Lung (tissue), 12 donors: ENCODE results near the gene CMIP. TPM values are rescaled to one million over a fixed set of nuclear protein-coding genes. Genes with fewer than 3 reads are reported as not detected.

Experiments used
- ATAC-seq: fragments of 200-7000 bp; cut with Tn5 transposase; one replicate; pipeline ENCODE4 v1.9.1; 2020; ENCODE audit warnings: moderate number of reproducible peaks; ENCODE audit not compliant: insufficient read depth, low FRiP score
- DNase-seq, 3 donors: peaks; one replicate each; pipeline ENCODE4 v3.0.0-alpha.2; 2013 to 2017
- H3K27ac ChIP-seq, 2 donors: one replicate each; pipeline ENCODE4 v1.5.1; 2013; ENCODE audit warnings: mild to moderate bottlenecking in 2 of 2, moderate library complexity in 2 of 2, control low read depth in 1 of 2, inconsistent platforms in 1 of 2, low read depth in 1 of 2, low read length in 1 of 2
- H3K27me3 ChIP-seq, 3 donors: one replicate each; pipeline ENCODE4 v1.5.1; 2013; ENCODE audit warnings: low read length in 2 of 3; ENCODE audit not compliant: control insufficient read depth in 3 of 3, insufficient read depth in 3 of 3
- H3K36me3 ChIP-seq, 4 donors: one replicate each; pipeline ENCODE4 v1.5.1; 2013; ENCODE audit warnings: low read length in 4 of 4, mild to moderate bottlenecking in 1 of 4, moderate library complexity in 1 of 4; ENCODE audit not compliant: control insufficient read depth in 4 of 4, insufficient read depth in 4 of 4
- H3K4me1 ChIP-seq, 5 donors: one replicate each; pipeline ENCODE4 v1.5.1; 2013; ENCODE audit warnings: low read length in 5 of 5, mild to moderate bottlenecking in 2 of 5, moderate library complexity in 1 of 5; ENCODE audit not compliant: control insufficient read depth in 5 of 5, insufficient read depth in 5 of 5
- H3K4me3 ChIP-seq: one replicate; pipeline ENCODE4 v1.5.1; 2013; ENCODE audit warnings: mild to moderate bottlenecking, control low read depth, moderate library complexity
- H3K9ac ChIP-seq, 2 donors: one replicate each; pipeline ENCODE4 v1.5.1; 2013; ENCODE audit warnings: low read length in 2 of 2, control low read depth in 1 of 2; ENCODE audit not compliant: insufficient read depth in 1 of 2
- H3K9me3 ChIP-seq, 4 donors: one replicate each; pipeline ENCODE4 v1.5.1; 2013; ENCODE audit warnings: low read length in 3 of 4, mild to moderate bottlenecking in 1 of 4, moderate library complexity in 1 of 4; ENCODE audit not compliant: control insufficient read depth in 4 of 4, insufficient read depth in 3 of 4
- WGBS, 2 donors: extraction: QIAGEN DNeasy Blood & Tissue Kit; methylation state at CpG; one replicate each; pipeline ENCODE4 v1.1.7; 2013; 5-methylcytosine and 5-hydroxymethylcytosine counted together
- polyA plus RNA-seq, 2 donors: library from polyadenylated mRNA; stranded (reverse); fragments of 200-250 nt; gene quantifications; one replicate each; pipeline ENCODE4 v1.2.1, GENCODE V29; 2013
- total RNA-seq, 2 donors: library from RNA; depleted of rRNA in 1 of 2; stranded (reverse); fragments of >200 nt in 1 of 2; gene quantifications; one replicate each; pipeline ENCODE4 v1.2.1, GENCODE V29; 2014 to 2021
- TF ChIP-seq, protein P1 (sequence below): IDR thresholded peaks from 2 replicates; pipeline ENCODE4 v1.5.1; 2012; ENCODE audit warnings: mild to moderate bottlenecking; ENCODE audit errors: control extremely low read depth, extremely low read depth
- donor health status: control.
- donor health status: control.
- donor health status: Bipolar disorder and iron deficiency.
- donor health status: healthy.
- donor health status: DM: yes; HTN: yes; CAD: no.

The CMIP gene
- total and polyA plus RNA-seq, 4 donors: 11.8 to 80.5 (median 48.6) TPM

- peak in 2 of 3 donors; percentile 27 to 40 for DNase-seq
- TF ChIP-seq, protein P1, sequence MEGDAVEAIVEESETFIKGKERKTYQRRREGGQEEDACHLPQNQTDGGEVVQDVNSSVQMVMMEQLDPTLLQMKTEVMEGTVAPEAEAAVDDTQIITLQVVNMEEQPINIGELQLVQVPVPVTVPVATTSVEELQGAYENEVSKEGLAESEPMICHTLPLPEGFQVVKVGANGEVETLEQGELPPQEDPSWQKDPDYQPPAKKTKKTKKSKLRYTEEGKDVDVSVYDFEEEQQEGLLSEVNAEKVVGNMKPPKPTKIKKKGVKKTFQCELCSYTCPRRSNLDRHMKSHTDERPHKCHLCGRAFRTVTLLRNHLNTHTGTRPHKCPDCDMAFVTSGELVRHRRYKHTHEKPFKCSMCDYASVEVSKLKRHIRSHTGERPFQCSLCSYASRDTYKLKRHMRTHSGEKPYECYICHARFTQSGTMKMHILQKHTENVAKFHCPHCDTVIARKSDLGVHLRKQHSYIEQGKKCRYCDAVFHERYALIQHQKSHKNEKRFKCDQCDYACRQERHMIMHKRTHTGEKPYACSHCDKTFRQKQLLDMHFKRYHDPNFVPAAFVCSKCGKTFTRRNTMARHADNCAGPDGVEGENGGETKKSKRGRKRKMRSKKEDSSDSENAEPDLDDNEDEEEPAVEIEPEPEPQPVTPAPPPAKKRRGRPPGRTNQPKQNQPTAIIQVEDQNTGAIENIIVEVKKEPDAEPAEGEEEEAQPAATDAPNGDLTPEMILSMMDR: no peak
- Histone ChIP-seq H3K4me3 (no peak overlapping the region), H3K27ac (peak overlapping the region in 1 of 2 donors; percentile 62), H3K27me3 (no peaks in the 10 kb centered on the region), H3K4me1 (peaks cover 0 to 60% (median 17%) of the 10 kb centered on the region in 5 donors), H3K9me3 (peaks cover 0 to 2% (median 0%) of the 10 kb centered on the region in 4 donors), H3K9ac (peak overlapping the region in 1 of 2 donors; percentile 23), H3K36me3 (no peaks in the 10 kb centered on the region)
- WGBS, 2 donors: 54 to 77% methylated on average over 12 of the region's 12 CpGs
- no peak for ATAC-seq
These were observed 45.1 kb downstream of the CMIP start for GRCh38 chr16:81489547-81490267.

GRCh38 chr16:81491541-81492188 lies 47.1 kb downstream of the CMIP start:
- peak; percentile 63 to 82 (median 82) for DNase-seq
- H3K4me1 ChIP-seq: peaks cover 0 to 67% (median 14%) of the 10 kb centered on the region in 5 donors
- TF ChIP-seq, protein P1: no peak

DNA sequence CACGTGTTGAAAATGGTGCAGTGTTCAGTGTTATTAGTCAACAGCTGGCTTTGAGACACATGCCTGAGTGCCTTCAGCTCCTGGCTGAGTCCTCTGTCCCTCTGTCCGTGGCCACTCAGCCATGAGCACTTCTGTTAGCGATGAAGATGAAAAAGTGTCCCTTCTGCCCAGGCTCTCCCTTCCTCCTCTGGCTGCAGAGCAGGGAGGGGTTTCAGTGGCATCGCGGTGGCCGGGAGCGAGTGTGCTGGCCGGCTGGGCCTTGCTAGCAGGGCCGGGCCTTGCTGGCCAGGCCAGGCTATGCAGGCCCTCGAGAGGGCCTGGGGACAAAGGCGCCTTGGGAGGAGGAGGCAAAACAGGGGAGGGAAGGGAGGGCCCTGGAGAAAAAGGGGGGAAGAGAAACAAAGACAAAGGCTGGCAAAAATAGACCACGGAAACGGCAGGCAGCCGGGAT lies 47.7 kb downstream of the CMIP start:
- DNase-seq: peak; percentile 31 to 73 (median 57)
- ATAC-seq: no peak
- H3K9me3 ChIP-seq: peaks cover 0 to 1% (median 0%) of the 10 kb centered on the region in 4 donors
- H3K4me3 ChIP-seq: no peak overlapping the region
- WGBS, 2 donors: 42 to 58% methylated on average over 14 of the region's 14 CpGs
- no peak overlapping the region for H3K9ac ChIP-seq
- H3K36me3 ChIP-seq: peaks cover 0 to 2% (median 0%) of the 10 kb centered on the region in 4 donors
- TF ChIP-seq, protein P1: no peak
- no peaks in the 10 kb centered on the region for H3K27me3 ChIP-seq
- peaks cover 0 to 69% (median 14%) of the 10 kb centered on the region in 5 donors for H3K4me1 ChIP-seq
- peak overlapping the region in 1 of 2 donors; percentile 85 for H3K27ac ChIP-seq

More at GRCh38 chr16:81491541-81492188, 47.1 kb downstream of the CMIP start:
- peak overlapping the region in 1 of 2 donors; percentile 85 for H3K27ac ChIP-seq
- peak overlapping the region in 1 of 2 donors; percentile 27 for H3K9ac ChIP-seq
- ATAC-seq: no peak
- peaks cover 0 to 2% (median 0%) of the 10 kb centered on the region in 4 donors for H3K9me3 ChIP-seq
- H3K36me3 ChIP-seq: no peaks in the 10 kb centered on the region
- H3K4me3 ChIP-seq: no peak overlapping the region
- no peaks in the 10 kb centered on the region for H3K27me3 ChIP-seq
- WGBS, 2 donors: 68 to 73% methylated on average over 18 of the region's 18 CpGs
